GM23248 (cell line): Measurements from ENCODE around the gene KAZN.

ENCODE experiments used
- EZH2 ChIP-seq: fragments of 200-600 bp; sonication (generic); IDR thresholded peaks from 2 replicates; pipeline ENCODE4 v1.6.1; 2018; ENCODE audit warnings: antibody characterized with exemption, mild to moderate bottlenecking; ENCODE audit not compliant: insufficient read depth, poor library complexity, severe bottlenecking
- EZH2phosphoT487 ChIP-seq: fragments of 200-600 bp; sonication (generic); IDR thresholded peaks from 2 replicates; pipeline ENCODE4 v1.6.1; 2018; ENCODE audit warnings: antibody characterized with exemption, moderate library complexity, mild to moderate bottlenecking, low read depth; ENCODE audit not compliant: insufficient read depth

DNA sequence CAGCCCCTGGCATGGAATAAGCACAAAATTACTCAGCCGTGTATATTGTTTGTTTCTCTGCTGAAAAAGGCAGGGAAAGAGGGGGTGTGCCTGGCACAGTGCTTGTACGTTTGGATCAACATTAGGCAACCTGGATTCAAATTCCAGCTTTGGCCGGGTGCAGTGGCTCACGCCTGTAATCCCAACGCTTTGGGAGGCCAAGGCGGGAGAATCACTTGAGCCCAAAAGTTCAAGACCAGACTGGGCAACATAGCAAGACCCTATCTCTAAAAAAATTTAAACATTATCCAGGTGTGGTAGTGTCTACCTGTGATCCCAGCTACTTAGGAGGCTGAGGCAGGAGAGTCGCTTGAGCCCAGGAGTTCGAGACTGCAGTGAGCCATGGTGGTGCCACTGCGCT lies 402.2 kb downstream of the KAZN start:
- TF ChIP-seq EZH2: no peak
- TF ChIP-seq EZH2phosphoT487: no peak
